Stomach (tissue), 9 donors: ENCODE data around the gene TAF15. TPM values are rescaled to one million over a fixed set of nuclear protein-coding genes. Genes with fewer than 3 reads are reported as not detected.

Experiments used
- DNase-seq, 2 donors: peaks; one replicate each; pipeline versions ENCODE4 v3.0.0 to v3.0.0-alpha.2; 2013 to 2019
- H3K27ac ChIP-seq, 5 donors: fragments of 200-600 bp in 4 of 5; sonication (generic) in 4 of 5; one replicate each; pipeline ENCODE4 v1.5.1; 2013 to 2019; ENCODE audit warnings: mild to moderate bottlenecking in 1 of 5, moderate library complexity in 1 of 5
- H3K27me3 ChIP-seq, 3 donors: fragments of 200-600 bp; sonication (generic); one replicate each; pipeline ENCODE4 v1.5.1; 2017 to 2019; ENCODE audit warnings: mixed run types in 1 of 3
- H3K36me3 ChIP-seq, 4 donors: fragments of 200-600 bp; sonication (generic); 1 replicate in 3 of 4; 2 replicates in 1 of 4; pipeline ENCODE4 v1.5.1; 2016 to 2019
- H3K4me1 ChIP-seq, 4 donors: fragments of 200-600 bp; sonication (generic); one replicate each; pipeline ENCODE4 v1.5.1; 2016 to 2019
- H3K4me3 ChIP-seq, 4 donors: fragments of 200-600 bp; sonication (generic) in 3 of 4; one replicate each; pipeline ENCODE4 v1.5.1; 2016 to 2019; ENCODE audit warnings: mild to moderate bottlenecking in 1 of 4
- H3K9me3 ChIP-seq, 4 donors: fragments of 200-600 bp; sonication (generic); one replicate each; pipeline ENCODE4 v1.5.1; 2016 to 2019
- CTCF ChIP-seq, 7 experiments: fragments of 450-650 bp in 4 of 7; fragments of 200-600 bp in 3 of 7; sonication (generic) in 3 of 7; IDR thresholded peaks; one replicate each; pipeline ENCODE4 v1.5.1; 2016 to 2019; ENCODE audit warnings: antibody characterized with exemption in 7 of 7, control low read depth in 2 of 7, mild to moderate bottlenecking in 1 of 7
- EP300 ChIP-seq: sonication (generic); formaldehyde crosslinking; IDR thresholded peaks from one replicate; pipeline ENCODE4 v1.6.1; 2017; ENCODE audit warnings: antibody characterized with exemption
- POLR2A ChIP-seq, 4 donors: fragments of 450-650 bp; IDR thresholded peaks; one replicate each; pipeline ENCODE4 v1.6.1; 2016; ENCODE audit warnings: antibody characterized with exemption in 4 of 4, control low read depth in 2 of 4, mild to moderate bottlenecking in 1 of 4, moderate library complexity in 1 of 4
- POLR2AphosphoS5 ChIP-seq, 3 donors: sonication (generic); formaldehyde crosslinking; IDR thresholded peaks; one replicate each; pipeline ENCODE4 v1.6.1; 2016; ENCODE audit warnings: antibody characterized with exemption in 3 of 3
- WGBS, 5 donors: extraction: QIAGEN DNeasy Blood & Tissue Kit in 3 of 5; methylation state at CpG; one replicate each; pipeline versions ENCODE4 v1.1.5 to v1.1.7; 2013 to 2018; 5-methylcytosine and 5-hydroxymethylcytosine counted together
- intact Hi-C: fragments of 100-400 bp; cut with DNase I; formaldehyde crosslinking; loops from one replicate; pipeline ENCODE4 v1.15.1; 2023; ENCODE audit warnings: low total_unique reads
- polyA plus RNA-seq, 3 donors: library from polyadenylated mRNA; stranded (reverse); fragments of 200-250 nt; gene quantifications; one replicate each; pipeline ENCODE4 v1.2.3, GENCODE V29; 2013
- total RNA-seq, 5 donors: library from RNA; depleted of rRNA; stranded (reverse); fragments of >200 nt; gene quantifications; one replicate each; pipeline versions ENCODE4 v1.1.0 to v1.2.3, GENCODE V29; 2014 to 2016
- donor health status: healthy with polysubstance abuse.
- donor health status: Bipolar disorder and iron deficiency.
- donor health status: healthy.

The TAF15 gene
- total and polyA plus RNA-seq, 8 donors = 21.1 to 127 (median 78.5) TPM

- peaks cover 26 to 76% (median 51%) of the 10 kb centered on the region in 4 donors for H3K4me1 ChIP-seq
- no peak overlapping the region for H3K4me3 ChIP-seq
- H3K27me3 ChIP-seq = peaks cover 0 to 55% (median 7%) of the 10 kb centered on the region in 3 donors
- 36 to 67% (median 51%) methylated on average over 4 of the region's 4 CpGs for WGBS, 5 donors
- intact Hi-C loops = no loop called here
- TF ChIP-seq EP300 (no peak), POLR2AphosphoS5 (IDR thresholded peaks at IDR 0.05) (no peak), POLR2A (IDR thresholded peaks at IDR 0.05) (no peak), CTCF (IDR thresholded peaks at IDR 0.05) (no peak)
- no peaks in the 10 kb centered on the region for H3K9me3 ChIP-seq
- H3K27ac ChIP-seq = no peak overlapping the region
- H3K36me3 ChIP-seq = no peaks in the 10 kb centered on the region
- no peak for DNase-seq
Measured at GRCh38 chr17:35797370-35797769, 11.9 kb upstream of the TAF15 start.

GRCh38 chr17:35797918-35798317 is 11.4 kb upstream of the TAF15 start:
- WGBS, 5 donors = 61 to 81% (median 67%) methylated on average over 5 of the region's 5 CpGs
- Histone ChIP-seq H3K4me1 (peaks cover 26 to 75% (median 51%) of the 10 kb centered on the region in 4 donors), H3K36me3 (no peaks in the 10 kb centered on the region), H3K27me3 (peaks cover 0 to 55% (median 7%) of the 10 kb centered on the region in 3 donors), H3K4me3 (no peak overlapping the region), H3K27ac (no peak overlapping the region), H3K9me3 (no peaks in the 10 kb centered on the region)
- TF ChIP-seq POLR2AphosphoS5 (IDR thresholded peaks at IDR 0.05) (no peak), CTCF (IDR thresholded peaks at IDR 0.05) (no peak), POLR2A (IDR thresholded peaks at IDR 0.05) (no peak), EP300 (no peak)
- intact Hi-C loops = no loop called here
- DNase-seq = no peak

- Histone ChIP-seq H3K36me3 (no peaks in the 10 kb centered on the region), H3K27ac (peak overlapping the region in 2 of 5 donors; percentile 38 to 46), H3K9me3 (no peaks in the 10 kb centered on the region), H3K4me3 (no peak overlapping the region), H3K4me1 (peaks cover 21 to 66% (median 44%) of the 10 kb centered on the region in 4 donors), H3K27me3 (peaks cover 0 to 37% (median 4%) of the 10 kb centered on the region in 3 donors)
- peak in 2 of 3 donors; percentile 12 to 44 for TF ChIP-seq POLR2AphosphoS5 (IDR thresholded peaks at IDR 0.05)
- no peak for TF ChIP-seq POLR2A (IDR thresholded peaks at IDR 0.05)
- DNase-seq = peak; percentile 81 to 89
- intact Hi-C loops = no loop called here
Measured at GRCh38 chr17:35799942-35800341, 9.3 kb upstream of the TAF15 start.

GRCh38 chr17:35801583-35802224 is 7.6 kb upstream of the TAF15 start:
- WGBS, 5 donors = 45 to 56% (median 50%) methylated on average over 9 of the region's 9 CpGs
- intact Hi-C loops = no loop called here
- H3K27ac ChIP-seq = peak overlapping the region in 3 of 5 donors; percentile 38 to 51 (median 50)
- H3K4me1 ChIP-seq = peaks cover 17 to 51% (median 34%) of the 10 kb centered on the region in 4 donors
- H3K4me3 ChIP-seq = no peak overlapping the region
- H3K27me3 ChIP-seq = peaks cover 0 to 20% (median 0%) of the 10 kb centered on the region in 3 donors
- TF ChIP-seq POLR2AphosphoS5 (IDR thresholded peaks at IDR 0.05) = peak; percentile 54 to 82 (median 58)
- no peak for TF ChIP-seq EP300
- peak; percentile 72 to 89 for DNase-seq
- H3K9me3 ChIP-seq = no peaks in the 10 kb centered on the region
- H3K36me3 ChIP-seq = no peaks in the 10 kb centered on the region

GRCh38 chr17:35804658-35805192 is 4.6 kb upstream of the TAF15 start:
- DNase-seq = peak; percentile 44 to 94
- WGBS, 5 donors = 7 to 50% (median 32%) methylated on average over 1 of the region's 1 CpG
- H3K27ac ChIP-seq = peak overlapping the region in 2 of 5 donors; percentile 2 to 58
- no peak for TF ChIP-seq EP300
- peak in 5 of 7 experiments; percentile 80 to 98 (median 85) for TF ChIP-seq CTCF (IDR thresholded peaks at IDR 0.05)
- TF ChIP-seq POLR2AphosphoS5 (IDR thresholded peaks at IDR 0.05) = peak; percentile 21 to 74 (median 57)
- TF ChIP-seq POLR2A (IDR thresholded peaks at IDR 0.05) = no peak
- H3K36me3 ChIP-seq = no peaks in the 10 kb centered on the region
- peaks cover 16 to 50% (median 38%) of the 10 kb centered on the region in 4 donors for H3K4me1 ChIP-seq
- H3K27me3 ChIP-seq = no peaks in the 10 kb centered on the region
- intact Hi-C loops = loop anchor here (5.0 kb wide), 1 partner anchor 37 kb away; no protein-coding TSS in a partner anchor
- no peak overlapping the region for H3K4me3 ChIP-seq
- H3K9me3 ChIP-seq = no peaks in the 10 kb centered on the region
